NAMALWA (cell line): Measurements from ENCODE around the gene SLC22A25.
A peak's percentile ranks its signal among the peaks of the same experiment; 100 is the strongest.
"Not testable (repeated sequence)": the region's sequence is repeated elsewhere in the genome, so short reads cannot be mapped to it uniquely, and the experiment has no call there.

Experiments used
- DNase-seq: peaks from one replicate; pipeline ENCODE4 v3.0.0-alpha.2; 2015; ENCODE audit warnings: low spot score

SLC22A25 gene

DNA sequence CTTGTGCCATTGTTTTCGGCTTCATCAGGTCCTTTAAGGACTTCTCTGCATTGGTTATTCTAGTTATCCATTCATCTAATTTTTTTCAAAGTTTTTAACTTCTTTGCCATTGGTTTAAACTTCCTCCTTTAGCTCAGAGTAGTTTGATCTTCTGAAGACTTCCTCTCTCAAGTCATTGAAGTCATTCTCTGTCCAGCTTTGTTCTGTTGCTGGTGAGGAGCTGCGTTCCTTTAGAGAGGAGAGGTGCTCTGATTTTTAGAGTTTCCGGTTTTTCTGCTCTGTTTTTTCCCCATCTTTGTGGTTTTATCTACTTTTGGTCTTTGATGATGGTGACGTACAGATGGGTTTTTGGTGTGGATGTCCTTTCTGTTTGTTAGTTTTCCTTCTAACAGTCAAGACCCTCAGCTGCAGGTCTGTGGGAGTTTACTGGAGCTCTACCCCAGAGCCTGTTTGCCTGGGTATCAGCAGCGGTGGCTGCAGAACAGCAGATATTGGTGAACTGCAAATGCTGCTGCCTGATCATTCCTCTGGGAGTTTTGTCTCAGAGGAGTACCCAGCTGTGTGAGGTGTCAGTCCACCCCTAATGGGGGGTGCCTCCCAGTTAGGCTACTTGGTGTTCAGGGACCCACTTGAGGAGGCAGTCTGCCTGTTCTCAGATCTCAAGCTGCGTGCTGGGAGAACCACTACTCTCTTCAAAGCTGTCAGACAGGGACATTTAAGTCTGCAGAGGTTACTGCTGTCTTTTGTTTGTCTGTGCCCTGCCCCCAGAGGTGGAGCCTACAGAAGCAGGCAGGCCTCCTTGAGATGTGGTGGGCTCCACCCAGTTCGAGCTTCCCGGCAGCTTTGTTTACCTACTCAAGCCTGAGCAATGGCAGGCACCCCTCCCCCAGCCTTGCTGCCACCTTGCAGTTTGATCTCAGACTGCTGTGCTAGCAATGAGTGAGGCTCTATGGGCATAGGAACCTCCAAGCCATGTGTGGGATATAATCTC, 7.6 kb downstream of the SLC22A25 start:
- DNase-seq = not testable (repeated sequence)

DNA sequence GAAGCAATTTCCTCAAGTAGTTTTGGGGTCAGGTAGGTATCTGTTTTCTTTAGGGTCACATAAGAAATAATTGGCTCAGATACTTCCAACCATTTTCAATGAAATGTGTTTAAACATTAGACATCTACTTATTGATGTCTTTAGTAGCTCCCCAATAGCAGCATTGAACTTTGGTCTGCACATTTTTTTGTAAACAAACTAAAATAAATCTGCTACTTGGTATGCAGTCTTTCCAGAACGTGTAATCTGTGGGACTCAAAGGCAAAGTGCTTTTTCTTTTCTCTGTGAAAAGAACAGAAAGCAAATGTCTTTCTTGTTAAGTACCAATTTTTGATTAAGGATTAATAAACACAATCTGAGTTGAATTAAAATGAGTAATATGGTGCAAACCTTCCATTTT, 13.6 kb downstream of the SLC22A25 start:
- DNase-seq = no peak

GRCh38 chr11:63227521-63228107, 15.8 kb downstream of the SLC22A25 start:
- no peak for DNase-seq

GRCh38 chr11:63226488-63227114, 16.8 kb downstream of the SLC22A25 start:
- DNase-seq = no peak

DNA sequence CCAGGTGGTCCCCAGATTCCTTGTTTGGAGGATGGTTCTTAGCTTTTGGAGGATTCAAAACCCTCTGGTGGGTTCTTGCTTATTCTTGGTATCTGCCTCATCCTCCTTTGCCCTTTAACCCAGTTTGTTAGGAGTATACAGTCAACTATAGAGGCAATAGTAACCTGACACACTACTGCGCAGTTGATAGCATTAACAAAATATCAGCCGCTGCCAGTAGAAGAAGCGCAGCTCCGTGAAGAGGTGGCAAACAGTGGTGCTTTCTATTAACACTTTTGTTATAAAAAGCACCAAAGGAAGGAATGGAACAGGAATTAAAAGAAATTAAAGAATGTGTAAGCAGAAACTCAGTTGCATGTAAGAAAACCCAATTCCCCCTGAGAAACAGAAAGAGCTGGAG, 29.3 kb downstream of the SLC22A25 start:
- DNase-seq = no peak

DNA sequence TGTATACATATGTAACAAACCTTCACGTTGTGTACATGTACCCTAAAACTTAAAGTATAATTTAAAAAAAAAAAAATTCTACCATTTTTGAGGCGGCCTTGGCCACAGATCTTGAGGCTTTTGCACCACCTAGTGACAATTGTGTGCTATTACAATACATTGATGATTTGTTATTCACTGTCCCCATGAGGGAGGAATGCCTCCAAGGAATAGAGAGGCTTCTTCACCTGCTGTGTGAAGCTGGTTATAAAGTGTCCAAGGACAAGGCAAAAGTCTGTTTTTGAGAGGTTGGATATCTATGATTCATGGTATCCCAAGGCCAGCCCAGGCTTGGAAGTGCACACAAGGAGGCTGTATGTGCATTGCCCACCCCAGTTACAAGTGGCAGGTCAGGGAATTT, 30.7 kb downstream of the SLC22A25 start:
- DNase-seq = peak; percentile 54

GRCh38 chr11:63210111-63210510, 33.3 kb downstream of the SLC22A25 start:
- no peak for DNase-seq
